ENCODE results near the gene GRM2. TPM values are rescaled to one million over a fixed set of nuclear protein-coding genes. Genes with fewer than 3 reads are reported as not detected.

GRM2 gene
- total RNA-seq, 2 donors from 2014 or later: 3.9 to 7.4 TPM

DNA sequence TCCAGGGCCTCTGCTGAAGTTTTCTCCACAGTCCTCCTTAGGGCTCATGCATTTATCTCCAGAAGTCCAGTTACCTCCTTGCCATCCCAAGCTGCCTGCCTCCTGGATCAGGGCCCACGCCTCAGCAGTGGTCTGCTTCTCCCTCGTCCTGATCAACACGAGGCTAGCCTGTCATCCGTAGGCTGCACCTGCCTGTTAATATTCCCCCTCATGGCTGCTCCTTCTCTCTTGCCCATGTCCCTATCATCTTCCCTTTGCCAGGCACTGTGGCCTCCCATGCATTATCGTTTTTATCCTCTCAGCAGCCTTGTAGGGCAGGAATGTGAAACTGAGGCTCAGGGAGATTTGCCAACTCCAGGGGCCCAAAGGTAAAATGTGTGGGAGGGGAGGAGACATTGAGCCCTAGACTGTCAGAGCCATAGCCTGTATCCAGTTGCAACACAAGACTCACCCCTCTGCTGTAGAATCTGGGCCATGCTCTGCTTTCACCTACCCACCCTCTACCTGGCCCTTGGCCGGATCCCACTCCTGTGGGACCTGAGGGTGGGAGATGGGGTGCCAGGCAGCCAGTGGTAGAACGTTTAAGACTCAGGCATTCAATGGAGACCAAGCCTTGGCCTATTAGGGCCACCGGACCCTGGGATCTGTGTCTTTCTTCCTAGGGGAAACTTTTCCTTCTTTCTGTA lies 4.6 kb downstream of the GRM2 start:
- Histone ChIP-seq H3K4me1 (ENCODE audit: control insufficient read depth, insufficient read depth, low read length) (peaks cover 6% of the 10 kb centered on the region), H3K36me3 (ENCODE audit: control insufficient read depth, insufficient read depth, low read length) (peaks cover 20% of the 10 kb centered on the region), H3K27me3 (ENCODE audit: control insufficient read depth, insufficient read depth, low read length, poor library complexity, severe bottlenecking) (peaks cover 21% of the 10 kb centered on the region), H3K27ac (ENCODE audit: low read depth, low read length) (no peak overlapping the region), H3K9ac (ENCODE audit: extremely low read depth, low read length, poor library complexity, severe bottlenecking) (no peak overlapping the region), H3K4me3 (ENCODE audit: low read length) (no peak overlapping the region), H3K9me3 (ENCODE audit: control insufficient read depth, low read length) (no peaks in the 10 kb centered on the region)
- peaks cover 23% of the 10 kb centered on the region for H3K36me3 Mint-ChIP-seq (ENCODE audit: low read depth)
- 89 to 92% methylated on average over 6 to 8 of the region's 8 CpGs for WGBS, 2 experiments (ENCODE audit: insufficient coverage in 1 of 2, insufficient read length in 1 of 2)
- TF ChIP-seq, protein P1, sequence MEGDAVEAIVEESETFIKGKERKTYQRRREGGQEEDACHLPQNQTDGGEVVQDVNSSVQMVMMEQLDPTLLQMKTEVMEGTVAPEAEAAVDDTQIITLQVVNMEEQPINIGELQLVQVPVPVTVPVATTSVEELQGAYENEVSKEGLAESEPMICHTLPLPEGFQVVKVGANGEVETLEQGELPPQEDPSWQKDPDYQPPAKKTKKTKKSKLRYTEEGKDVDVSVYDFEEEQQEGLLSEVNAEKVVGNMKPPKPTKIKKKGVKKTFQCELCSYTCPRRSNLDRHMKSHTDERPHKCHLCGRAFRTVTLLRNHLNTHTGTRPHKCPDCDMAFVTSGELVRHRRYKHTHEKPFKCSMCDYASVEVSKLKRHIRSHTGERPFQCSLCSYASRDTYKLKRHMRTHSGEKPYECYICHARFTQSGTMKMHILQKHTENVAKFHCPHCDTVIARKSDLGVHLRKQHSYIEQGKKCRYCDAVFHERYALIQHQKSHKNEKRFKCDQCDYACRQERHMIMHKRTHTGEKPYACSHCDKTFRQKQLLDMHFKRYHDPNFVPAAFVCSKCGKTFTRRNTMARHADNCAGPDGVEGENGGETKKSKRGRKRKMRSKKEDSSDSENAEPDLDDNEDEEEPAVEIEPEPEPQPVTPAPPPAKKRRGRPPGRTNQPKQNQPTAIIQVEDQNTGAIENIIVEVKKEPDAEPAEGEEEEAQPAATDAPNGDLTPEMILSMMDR (conservative IDR thresholded peaks at IDR 0.05): no peak
- no peaks in the 10 kb centered on the region for H3K9me3 Mint-ChIP-seq
- H3K27ac Mint-ChIP-seq: no peak overlapping the region
- H3K4me1 Mint-ChIP-seq: peaks cover 8% of the 10 kb centered on the region
- peaks cover 24% of the 10 kb centered on the region for H3K27me3 Mint-ChIP-seq (ENCODE audit: insufficient read depth)
- no peak for DNase-seq
- no peak overlapping the region for H3K4me3 Mint-ChIP-seq

DNA sequence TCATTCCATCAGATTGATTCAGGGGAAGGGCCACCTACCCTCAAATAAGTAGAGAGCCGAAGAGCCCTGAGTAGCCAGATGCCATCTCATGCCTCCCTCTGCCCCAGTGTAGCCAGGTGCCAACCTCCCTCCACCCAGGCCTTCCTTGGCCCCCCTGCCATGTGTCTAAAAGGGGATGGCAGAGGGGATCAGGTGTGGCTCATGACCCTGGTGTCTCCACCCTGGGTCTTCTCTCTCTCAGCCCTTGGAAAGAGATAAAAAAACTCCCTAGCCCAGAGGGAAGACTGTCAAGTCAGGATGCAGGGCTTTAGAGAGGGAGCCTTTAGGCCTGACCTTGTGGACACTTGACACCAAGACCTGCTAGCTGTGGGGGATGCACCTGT lies 5.2 kb downstream of the GRM2 start:
- no peak overlapping the region for H3K27ac Mint-ChIP-seq
- no peaks in the 10 kb centered on the region for H3K9me3 Mint-ChIP-seq
- Histone ChIP-seq H3K27ac (ENCODE audit: low read depth, low read length) (no peak overlapping the region), H3K9ac (ENCODE audit: extremely low read depth, low read length, poor library complexity, severe bottlenecking) (no peak overlapping the region), H3K27me3 (ENCODE audit: control insufficient read depth, insufficient read depth, low read length, poor library complexity, severe bottlenecking) (peaks cover 21% of the 10 kb centered on the region), H3K36me3 (ENCODE audit: control insufficient read depth, insufficient read depth, low read length) (peaks cover 20% of the 10 kb centered on the region), H3K4me3 (ENCODE audit: low read length) (no peak overlapping the region), H3K4me1 (ENCODE audit: control insufficient read depth, insufficient read depth, low read length) (peaks cover 6% of the 10 kb centered on the region), H3K9me3 (ENCODE audit: control insufficient read depth, low read length) (no peaks in the 10 kb centered on the region)
- TF ChIP-seq, protein P1 (conservative IDR thresholded peaks at IDR 0.05): no peak
- DNase-seq: peak; percentile 37
- H3K36me3 Mint-ChIP-seq (ENCODE audit: low read depth): peaks cover 23% of the 10 kb centered on the region
- 83 to 100% methylated on average over 1 of the region's 1 CpG for WGBS, 2 experiments (ENCODE audit: insufficient coverage in 1 of 2, insufficient read length in 1 of 2)
- H3K4me3 Mint-ChIP-seq: no peak overlapping the region
- peaks cover 8% of the 10 kb centered on the region for H3K4me1 Mint-ChIP-seq
- peaks cover 24% of the 10 kb centered on the region for H3K27me3 Mint-ChIP-seq (ENCODE audit: insufficient read depth)

DNA sequence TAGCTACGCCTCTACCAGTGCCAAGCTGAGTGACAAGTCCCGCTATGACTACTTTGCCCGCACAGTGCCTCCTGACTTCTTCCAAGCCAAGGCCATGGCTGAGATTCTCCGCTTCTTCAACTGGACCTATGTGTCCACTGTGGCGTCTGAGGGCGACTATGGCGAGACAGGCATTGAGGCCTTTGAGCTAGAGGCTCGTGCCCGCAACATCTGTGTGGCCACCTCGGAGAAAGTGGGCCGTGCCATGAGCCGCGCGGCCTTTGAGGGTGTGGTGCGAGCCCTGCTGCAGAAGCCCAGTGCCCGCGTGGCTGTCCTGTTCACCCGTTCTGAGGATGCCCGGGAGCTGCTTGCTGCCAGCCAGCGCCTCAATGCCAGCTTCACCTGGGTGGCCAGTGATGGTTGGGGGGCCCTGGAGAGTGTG lies 5.7 kb downstream of the GRM2 start:
- no peak overlapping the region for H3K4me3 ChIP-seq (ENCODE audit: low read length)
- TF ChIP-seq, protein P1 (conservative IDR thresholded peaks at IDR 0.05): no peak
- Mint-ChIP-seq H3K4me1 (peaks cover 5% of the 10 kb centered on the region), H3K27me3 (ENCODE audit: insufficient read depth) (peaks cover 19% of the 10 kb centered on the region), H3K36me3 (ENCODE audit: low read depth) (peaks cover 23% of the 10 kb centered on the region), H3K9me3 (no peaks in the 10 kb centered on the region), H3K27ac (no peak overlapping the region), H3K4me3 (no peak overlapping the region)
- WGBS, 2 experiments (ENCODE audit: insufficient coverage in 1 of 2, insufficient read length in 1 of 2): 95 to 97% methylated on average over 16 to 20 of the region's 20 CpGs
- peaks cover 25% of the 10 kb centered on the region for H3K36me3 ChIP-seq (ENCODE audit: control insufficient read depth, insufficient read depth, low read length)
- H3K9ac ChIP-seq (ENCODE audit: extremely low read depth, low read length, poor library complexity, severe bottlenecking): no peak overlapping the region
- H3K4me1 ChIP-seq (ENCODE audit: control insufficient read depth, insufficient read depth, low read length): peaks cover 4% of the 10 kb centered on the region
- H3K27ac ChIP-seq (ENCODE audit: low read depth, low read length): no peak overlapping the region
- peak; percentile 28 for DNase-seq
- peaks cover 17% of the 10 kb centered on the region for H3K27me3 ChIP-seq (ENCODE audit: control insufficient read depth, insufficient read depth, low read length, poor library complexity, severe bottlenecking)
- no peaks in the 10 kb centered on the region for H3K9me3 ChIP-seq (ENCODE audit: control insufficient read depth, low read length)

Data from endodermal cell (in vitro differentiated cells).